ENCODE results near the gene ITPRIPL2.

ITPRIPL2 gene

DNA sequence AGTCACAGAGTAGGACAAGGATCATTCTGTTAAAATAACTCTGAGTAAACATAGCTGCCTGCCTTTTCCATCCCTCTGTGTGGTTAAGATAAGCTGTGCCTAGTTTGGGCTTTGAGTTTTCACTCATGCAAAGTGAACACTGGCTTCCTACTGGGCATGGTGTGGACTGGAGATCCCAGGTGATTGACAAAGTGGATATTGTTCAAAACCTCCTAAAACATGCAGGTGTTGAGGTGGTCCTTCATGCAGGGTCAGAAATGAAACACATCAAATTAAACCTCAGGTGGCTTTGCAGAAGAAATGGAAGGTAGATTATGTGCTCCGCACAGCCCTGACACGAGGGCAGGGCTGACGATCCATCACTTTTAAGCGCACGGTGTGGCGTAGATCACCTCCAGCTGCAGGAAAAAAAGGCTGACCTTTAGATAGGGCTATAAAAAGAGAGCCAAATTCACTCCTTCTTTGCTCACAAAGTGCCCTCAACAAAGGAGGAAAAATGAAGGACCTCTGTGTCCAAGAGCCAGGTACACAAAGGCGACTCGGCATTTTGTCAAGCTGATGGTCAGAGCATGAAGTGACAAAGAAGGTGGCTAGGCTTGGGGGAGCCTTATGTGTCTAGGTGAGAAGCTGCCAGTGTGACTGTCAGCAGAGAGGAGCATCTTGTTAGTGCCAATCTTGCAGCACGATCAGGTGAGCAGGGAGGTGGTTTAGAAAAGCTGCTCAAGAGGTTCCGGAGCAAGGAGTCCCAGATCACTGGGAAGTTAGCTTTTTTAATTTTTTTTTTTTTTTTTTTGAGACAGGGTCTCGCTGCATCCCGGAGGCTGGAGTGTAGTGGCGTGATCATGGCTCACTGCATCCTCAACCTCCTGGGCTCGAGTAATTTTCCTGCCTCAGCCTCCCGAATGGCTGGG lies 19.9 kb upstream of the ITPRIPL2 start:
- in situ Hi-C loops (cut with HindIII; ENCODE audit: low sequenced_read_pairs), result no loop called here

DNA sequence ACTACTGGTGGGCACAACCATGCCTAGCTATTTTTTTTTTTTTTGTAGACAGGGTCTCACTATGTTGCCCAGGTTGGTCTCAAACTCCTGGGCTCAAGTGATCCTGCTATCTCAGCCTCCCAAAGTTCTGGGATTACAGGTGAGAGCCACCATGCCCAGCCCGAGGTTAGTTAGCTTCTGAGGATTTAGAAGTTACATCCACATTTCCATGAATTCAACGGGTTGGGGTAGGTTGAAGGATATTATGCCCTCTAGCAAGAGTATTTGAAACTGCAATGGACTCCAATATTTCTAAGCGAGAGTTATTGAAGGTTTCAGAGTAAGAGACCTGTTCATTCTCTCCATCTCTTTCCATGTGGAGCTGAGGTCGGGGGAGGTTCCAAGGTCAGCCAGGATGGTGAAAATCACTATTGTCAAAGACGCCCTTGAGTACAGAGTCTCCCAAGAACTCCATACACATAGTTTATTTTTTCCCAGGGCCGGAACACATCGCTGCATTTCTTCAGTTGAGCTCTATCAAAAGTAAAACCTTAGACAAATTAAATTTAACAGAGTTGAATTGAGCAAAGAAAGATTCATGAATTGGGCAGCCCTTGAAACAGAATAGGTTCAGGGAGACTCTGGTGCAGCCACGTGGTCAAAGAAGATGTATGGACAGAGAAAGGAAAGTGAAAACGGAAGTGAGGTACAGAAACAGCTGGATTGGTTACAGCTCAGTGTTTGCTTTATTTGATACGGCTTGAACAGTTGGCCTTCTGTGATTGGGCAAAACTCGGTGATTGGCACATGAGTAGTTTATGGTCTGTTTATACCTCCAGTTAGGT lies 19.0 kb upstream of the ITPRIPL2 start:
- in situ Hi-C loops (cut with HindIII; ENCODE audit: low sequenced_read_pairs), result no loop called here

DNA sequence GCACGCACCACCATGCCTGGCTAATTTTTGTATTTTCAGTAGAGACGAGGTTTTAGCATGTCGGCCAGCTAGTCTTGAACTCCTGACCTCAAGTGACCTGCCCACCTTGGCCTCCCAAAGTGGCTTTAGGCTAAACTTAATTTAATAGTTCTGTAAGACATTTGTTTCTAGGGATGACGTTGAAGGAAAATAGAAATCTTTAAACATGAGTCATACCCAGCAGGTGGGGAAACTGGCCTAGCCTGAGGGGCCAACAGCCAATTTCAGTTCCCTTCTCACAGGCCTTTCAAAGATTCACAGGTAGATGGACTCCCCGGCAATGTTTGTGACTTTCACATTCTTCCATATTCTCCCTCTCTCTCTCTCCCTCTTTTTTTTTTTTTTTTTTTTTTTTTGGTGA lies 18.1 kb upstream of the ITPRIPL2 start:
- in situ Hi-C loops (cut with HindIII; ENCODE audit: low sequenced_read_pairs), result no loop called here

DNA sequence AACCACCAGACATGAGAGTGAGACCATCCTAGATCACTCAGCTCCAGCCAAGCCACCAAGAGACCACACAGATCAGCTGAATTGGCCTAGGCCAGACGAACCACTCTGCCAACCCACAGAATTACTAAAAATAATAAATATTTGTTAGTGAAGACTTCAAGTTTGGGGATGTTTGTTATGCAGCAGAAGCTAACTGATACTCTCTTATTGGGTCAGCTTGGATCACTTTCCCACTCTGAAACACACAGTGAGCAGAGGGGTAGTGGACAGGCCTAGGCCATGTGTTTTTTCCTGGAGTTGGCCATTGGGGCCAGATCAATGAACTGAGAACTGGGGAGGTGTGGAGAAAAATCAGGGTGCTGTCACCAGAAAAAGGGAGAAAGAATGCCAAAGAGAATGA lies 15.6 kb upstream of the ITPRIPL2 start:
- in situ Hi-C loops (cut with HindIII; ENCODE audit: low sequenced_read_pairs), result no loop called here

DNA sequence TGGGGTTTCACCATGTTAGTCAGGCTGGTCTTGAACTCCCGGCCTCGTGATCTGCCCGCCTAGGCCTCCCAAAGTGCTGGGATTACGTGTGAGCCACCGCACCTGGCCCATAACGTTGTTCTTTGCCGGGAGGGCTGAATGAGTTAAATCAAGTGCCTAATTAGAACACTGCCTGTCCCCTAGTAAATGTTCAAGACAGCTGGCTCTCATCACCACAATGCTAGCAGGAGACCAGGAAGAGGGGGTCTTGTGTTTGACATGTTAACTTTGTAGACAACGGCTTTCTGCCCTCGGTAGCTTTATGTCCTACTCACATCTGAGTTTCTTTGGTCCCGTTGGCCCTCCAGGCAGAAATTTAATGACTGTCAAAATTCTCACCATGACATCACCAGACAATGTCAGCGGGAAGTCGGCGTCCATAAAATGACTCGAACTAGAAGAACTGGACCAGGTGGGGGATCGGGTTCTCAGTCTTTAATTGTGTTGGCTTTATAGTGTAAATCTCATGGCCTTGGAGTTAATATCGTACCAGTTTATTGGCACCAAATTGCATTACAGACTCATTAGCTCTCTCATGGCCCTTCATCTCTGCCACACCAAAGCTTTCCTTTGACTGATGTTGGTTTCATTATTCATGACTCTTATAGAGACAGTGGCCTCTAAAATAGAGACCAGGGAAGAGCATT lies 11.4 kb upstream of the ITPRIPL2 start:
- in situ Hi-C loops (cut with HindIII; ENCODE audit: low sequenced_read_pairs), result no loop called here

DNA sequence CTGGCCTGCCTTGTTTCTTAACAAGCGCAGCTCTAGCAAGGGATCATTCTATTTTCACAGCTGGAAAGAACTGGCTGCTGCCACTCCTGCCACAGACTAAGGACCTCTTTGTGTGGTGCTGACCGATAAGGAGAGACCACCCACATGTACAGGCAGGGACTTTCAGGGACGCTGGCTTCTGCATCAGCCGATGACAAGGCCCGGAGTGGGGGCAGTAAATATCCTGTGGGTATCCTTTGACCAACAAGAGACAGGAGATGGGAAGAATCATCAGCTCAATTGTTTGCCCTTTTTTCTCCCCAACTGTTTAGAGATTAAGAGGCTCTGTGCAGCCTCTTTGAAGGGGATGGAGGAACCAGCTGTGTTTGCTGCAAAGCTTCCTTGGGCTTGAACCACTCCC lies 9.2 kb upstream of the ITPRIPL2 start:
- in situ Hi-C loops (cut with HindIII; ENCODE audit: low sequenced_read_pairs), result no loop called here

DNA sequence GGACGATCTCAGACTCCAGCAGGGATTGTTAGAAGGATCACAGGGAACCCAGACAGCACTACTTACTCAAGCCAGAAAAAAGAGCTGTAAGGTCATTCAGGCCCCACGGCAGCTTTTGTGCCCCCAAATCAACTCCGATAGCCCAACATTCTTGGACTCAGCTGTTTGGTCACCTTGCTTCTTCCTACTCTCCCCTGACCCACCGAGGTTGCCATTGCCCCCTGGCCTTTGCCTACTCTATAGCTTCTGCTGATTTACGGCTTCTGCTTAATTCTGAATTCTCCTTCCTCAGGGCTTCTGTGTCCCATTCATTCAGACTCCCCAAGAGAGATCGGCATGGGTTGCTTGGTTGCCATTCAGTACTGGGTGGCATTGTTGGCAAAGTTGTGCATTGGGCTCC lies 8.6 kb upstream of the ITPRIPL2 start:
- in situ Hi-C loops (cut with HindIII; ENCODE audit: low sequenced_read_pairs), result no loop called here

DNA sequence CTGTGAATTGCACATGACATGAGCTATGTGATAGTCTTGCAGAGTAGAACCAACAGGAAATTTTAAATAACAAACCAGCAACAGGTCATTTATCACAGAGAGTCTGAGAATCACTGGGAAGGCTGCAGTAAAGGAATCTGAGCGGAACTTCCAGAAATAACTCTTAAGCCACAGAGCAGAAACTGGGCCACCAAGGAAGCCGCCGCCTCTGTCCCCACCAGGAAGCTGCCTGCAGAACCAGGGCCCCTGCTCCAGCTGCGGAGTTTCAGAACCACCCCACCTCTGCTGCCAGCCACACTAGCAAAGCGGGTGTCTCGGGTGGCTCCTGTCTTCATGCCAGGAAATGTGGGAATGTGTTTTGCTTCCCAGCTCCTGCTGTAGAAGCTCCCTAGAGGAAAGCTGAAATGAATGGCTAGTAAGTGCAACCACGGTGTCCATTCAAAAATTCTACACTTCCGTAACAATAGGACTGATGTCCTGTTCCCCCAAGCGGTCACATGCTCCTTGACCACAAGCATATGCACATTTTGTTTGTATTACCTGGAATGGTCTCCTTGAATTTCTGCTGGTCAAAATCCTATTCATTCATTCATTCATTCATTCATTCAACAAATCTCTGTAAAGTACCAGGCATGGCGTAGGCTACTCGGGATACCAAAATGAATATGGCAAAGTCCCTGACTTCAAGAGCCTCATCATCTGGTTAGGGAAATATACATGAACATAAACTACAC lies 7.7 kb upstream of the ITPRIPL2 start:
- in situ Hi-C loops (cut with HindIII; ENCODE audit: low sequenced_read_pairs), result no loop called here

DNA sequence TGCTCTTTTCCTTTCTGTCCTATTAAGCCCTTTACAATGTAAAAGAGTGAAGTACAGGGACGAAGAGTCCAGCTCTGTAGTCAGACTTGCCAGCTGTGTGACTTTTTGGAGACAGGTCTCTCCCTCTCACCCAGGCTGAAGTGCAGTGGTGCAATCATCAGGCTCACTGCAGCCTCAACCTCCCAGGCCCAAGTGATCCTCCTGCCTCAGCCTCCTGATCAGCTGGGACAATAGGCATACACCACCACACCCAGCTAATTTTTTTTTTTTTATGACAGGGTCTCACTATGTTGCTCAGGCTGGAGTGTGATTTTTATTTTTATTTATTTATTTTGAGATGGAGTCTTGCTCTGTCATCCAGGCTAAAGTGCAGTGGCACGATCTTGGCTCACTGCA lies 7.1 kb upstream of the ITPRIPL2 start:
- in situ Hi-C loops (cut with HindIII; ENCODE audit: low sequenced_read_pairs), result no loop called here

DNA sequence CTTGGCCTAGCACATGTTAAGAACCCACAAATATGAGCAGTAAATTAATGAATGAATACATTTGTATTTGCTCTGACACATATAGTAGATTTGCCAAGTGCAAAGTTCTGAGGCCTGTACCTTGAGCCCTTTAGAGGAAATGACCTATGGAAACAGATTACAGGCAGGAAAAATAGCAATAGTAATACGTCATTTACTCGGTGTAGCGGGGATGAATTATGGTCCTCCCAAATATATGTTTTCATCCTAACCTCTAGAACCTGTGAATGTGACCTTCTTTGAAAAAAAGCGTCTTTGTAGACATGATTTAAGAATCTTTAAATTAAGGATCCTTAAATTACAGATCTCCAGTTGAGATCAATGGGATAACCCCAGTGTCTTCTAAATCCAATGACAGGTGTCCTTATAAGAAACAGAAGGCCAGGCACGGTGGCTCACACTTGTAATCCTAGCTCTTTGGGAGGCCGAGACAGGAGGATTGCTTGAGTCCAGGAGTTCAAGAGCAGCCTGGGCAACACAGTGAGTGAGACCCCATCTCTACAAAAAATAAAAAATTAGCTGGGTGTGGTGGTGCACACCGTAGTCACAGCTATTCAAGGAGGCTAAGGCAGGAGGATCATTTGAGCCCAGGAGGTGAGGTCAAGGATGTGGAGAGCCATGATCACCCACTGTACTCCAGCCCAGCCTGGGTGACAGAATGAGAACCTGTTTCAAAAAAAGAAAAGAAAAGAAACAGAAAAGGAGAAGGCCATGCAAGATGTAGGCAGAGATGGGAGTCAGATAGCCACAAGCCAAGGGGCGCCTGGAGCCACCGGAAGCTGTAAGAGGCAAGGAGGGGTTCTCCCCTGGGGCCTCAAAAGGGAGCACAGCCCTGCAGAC lies 5.1 kb upstream of the ITPRIPL2 start:
- in situ Hi-C loops (cut with HindIII; ENCODE audit: low sequenced_read_pairs), result no loop called here

DNA sequence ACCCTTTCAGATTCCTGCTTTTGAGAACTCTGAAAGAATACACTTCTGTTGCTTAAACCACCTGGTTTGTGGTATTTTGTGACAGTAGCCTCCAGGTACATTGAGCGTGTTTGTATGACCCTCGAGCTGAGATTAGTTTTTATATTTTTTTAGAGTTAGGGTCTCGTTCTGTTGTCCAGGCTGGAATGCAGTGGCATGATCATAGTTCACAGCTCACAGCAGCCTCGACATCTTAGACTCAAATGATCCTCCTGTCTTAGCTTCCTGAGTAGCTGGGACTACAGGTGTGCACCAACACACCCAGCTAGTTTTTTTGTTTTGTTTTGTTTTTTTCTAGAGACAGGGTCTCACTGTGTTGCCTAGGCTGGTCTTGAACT lies 4.5 kb upstream of the ITPRIPL2 start:
- in situ Hi-C loops (cut with HindIII; ENCODE audit: low sequenced_read_pairs), result no loop called here

DNA sequence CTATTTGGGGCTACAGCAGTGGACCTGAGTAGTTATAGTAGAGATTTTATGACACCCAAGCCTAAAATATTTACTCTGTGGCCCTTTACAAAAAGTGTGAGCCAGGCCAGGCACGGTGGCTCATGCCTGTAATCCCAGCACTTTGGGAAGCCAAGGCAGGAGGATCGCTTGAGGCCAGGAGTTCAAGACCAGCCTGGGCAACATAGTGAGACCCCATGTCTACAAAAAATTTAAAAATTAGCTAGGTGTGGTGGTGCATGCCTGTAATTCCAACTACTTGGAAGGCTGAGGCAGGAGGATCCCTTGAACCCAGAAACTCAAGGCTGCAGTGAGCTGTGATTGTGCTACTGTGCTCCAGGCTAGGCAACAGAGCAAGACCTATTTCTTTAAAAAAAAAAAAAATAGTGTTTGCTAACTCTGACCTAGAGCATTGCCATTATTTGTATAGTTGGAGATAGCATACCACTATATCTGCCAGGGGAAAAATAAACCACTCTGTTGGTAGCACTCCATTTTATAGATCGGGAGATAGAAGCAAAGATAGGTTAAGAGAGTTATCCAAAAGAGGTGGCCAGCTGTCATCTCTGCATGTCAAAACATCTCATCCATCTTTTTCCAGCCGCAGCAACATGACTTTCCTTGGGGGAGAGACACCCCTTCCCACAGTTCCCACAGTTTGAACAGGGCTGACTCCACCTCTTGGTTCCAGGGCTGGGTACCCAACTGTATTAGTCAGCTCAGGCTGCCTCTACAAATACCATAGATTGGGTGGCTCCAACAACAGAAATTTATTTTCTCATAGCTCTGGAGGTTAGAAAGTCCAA lies 3.0 kb upstream of the ITPRIPL2 start:
- in situ Hi-C loops (cut with HindIII; ENCODE audit: low sequenced_read_pairs), result no loop called here

DNA sequence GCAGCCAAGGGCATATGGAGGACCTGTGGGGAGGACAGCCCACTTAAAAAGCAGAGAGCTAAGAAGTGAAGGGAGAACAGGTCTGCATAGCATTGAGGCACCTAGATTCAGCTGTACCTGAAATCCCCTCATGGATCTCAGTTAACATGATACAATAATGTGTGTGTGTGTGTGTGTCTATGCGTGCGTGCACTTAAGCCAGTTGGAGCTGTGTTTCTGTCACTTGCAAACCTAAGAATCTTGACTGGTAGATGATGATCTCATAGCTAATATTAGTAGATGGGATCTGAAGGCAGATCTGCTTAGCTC lies 1.7 kb upstream of the ITPRIPL2 start:
- in situ Hi-C loops (cut with HindIII; ENCODE audit: low sequenced_read_pairs), result no loop called here

DNA sequence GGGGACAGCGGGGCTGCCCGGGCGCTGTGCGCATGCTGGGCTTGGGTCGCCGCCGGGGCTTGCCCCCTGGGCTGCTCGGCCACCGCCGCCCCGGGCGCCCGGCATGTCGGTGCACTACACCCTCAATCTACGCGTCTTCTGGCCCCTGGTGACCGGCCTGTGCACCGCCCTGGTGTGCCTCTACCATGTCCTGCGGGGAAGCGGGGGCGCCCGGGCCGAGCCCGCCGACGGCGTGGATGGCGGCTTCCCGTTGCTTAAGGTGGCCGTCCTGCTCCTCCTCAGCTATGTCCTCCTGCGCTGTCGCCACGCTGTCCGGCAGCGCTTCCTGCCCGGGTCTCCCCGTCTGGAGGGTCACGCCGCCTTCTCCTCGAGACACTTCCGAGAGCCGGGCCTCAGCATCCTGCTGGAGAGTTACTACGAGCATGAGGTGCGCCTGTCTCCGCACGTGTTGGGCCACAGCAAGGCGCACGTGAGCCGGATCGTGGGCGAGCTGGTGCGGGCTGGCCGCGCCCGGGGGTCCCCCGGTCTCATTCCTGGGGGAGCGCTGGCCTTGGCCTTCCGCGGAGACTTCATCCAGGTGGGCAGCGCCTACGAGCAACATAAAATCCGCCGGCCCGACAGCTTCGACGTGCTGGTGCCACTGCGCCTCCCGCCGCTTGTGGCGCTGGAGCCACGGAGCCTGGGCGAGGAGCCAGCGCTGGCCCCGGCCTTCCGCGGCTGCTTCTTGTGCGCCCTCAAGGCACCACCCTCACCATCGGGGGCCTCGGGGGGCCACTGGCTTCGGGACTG lies 789 bp downstream of the ITPRIPL2 start:
- in situ Hi-C loops (cut with HindIII; ENCODE audit: low sequenced_read_pairs), result loop anchor here (5.0 kb wide), 1 partner anchor 403 kb away; no protein-coding TSS in a partner anchor

DNA sequence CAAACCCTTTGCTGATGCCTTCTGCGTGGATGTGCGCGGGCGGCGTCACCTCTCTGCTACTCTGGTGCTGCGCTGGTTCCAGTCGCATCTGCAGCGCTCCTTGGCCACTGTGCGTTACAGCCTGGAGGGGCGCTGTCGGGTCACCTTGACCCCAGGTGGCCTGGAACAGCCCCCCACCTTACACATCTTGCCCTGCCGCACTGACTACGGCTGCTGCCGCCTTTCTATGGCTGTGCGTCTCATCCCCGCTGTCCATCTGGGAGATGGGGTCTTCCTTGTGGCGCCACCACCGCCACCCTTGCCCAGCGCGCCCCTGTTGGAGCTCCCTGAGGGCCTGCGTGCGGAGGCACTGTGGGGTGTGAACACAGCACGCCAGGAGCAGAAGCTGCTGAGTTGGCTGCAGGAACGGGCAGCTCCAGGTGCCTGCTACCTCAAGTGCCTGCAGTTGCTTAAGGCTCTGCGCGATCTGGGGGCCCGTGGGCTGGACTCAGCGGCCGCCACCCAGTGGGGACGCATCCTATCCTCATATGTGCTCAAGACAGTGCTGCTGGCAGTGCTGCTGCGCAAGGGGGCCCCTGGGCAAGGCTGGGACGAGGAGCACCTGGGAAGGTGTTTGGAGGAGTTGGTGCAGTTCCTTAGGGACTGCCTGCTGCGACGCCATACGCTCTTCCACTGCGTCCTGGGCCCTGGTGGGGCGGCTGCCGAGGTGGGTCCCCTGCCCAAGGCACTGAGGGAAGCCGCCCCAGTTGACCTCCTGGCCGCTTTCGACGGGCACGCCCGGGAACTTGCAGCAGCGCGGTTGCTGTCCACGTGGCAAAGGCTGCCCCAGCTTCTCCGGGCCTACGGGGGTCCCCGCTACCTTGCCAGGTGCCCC lies 1.6 kb downstream of the ITPRIPL2 start:
- in situ Hi-C loops (cut with HindIII; ENCODE audit: low sequenced_read_pairs), result loop anchor here (5.0 kb wide), 1 partner anchor 402 kb away; no protein-coding TSS in a partner anchor

DNA sequence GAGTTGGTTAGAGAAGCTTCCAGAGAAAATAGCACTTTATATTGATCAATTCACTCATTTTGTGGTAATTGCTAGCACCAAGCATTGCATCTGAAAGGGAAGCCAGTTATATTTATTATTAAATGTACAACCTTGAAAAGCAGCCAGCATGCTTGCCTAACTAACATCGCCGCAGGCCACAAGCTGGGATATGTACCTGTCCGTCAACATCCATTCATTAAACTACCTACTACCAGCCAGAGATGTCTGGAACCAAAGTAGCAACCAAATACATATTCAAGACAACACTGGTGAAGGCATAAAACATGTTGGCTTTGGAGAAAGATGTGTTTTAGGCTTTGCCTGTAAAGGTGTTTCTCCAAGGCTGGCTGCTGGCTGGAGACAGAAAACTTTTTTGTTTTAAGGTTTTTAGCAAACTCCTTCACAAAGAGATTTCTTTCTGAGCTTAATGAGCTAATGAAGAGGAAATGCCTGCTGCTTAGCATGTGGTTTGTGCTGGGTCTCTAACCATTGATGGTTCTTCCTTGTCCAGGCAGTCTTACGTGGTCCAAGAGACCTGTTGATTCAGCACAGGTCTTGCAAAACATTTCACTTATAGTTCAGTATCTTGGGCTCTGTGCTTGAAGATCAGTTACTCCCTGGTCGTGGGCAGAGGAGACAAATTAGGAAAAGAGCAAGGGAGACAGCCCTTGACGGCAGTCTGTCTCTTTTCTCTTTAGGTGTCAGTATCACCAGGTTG lies 3.1 kb downstream of the ITPRIPL2 start:
- in situ Hi-C loops (cut with HindIII; ENCODE audit: low sequenced_read_pairs), result loop anchor here (5.0 kb wide), 1 partner anchor 400 kb away; no protein-coding TSS in a partner anchor

All from endothelial cell of hepatic sinusoid (primary cell).